Tibial nerve (tissue), 4 donors: ENCODE results near the gene MEF2D.

Source experiments
- CTCF ChIP-seq, 5 experiments: fragments of 200-600 bp in 3 of 5; fragments of 450-650 bp in 2 of 5; sonication (generic) in 3 of 5; IDR thresholded peaks; one replicate each; pipeline ENCODE4 v1.5.1; 2016 to 2019; ENCODE audit warnings: antibody characterized with exemption in 5 of 5, mild to moderate bottlenecking in 3 of 5, moderate library complexity in 2 of 5
- EP300 ChIP-seq, 2 donors: sonication (generic); formaldehyde crosslinking; IDR thresholded peaks; one replicate each; pipeline ENCODE4 v1.6.1; 2017; ENCODE audit warnings: antibody characterized with exemption in 2 of 2, mild to moderate bottlenecking in 1 of 2
- POLR2A ChIP-seq, 2 donors: fragments of 450-650 bp; IDR thresholded peaks; one replicate each; pipeline ENCODE4 v1.6.1; 2017; ENCODE audit warnings: antibody characterized with exemption in 2 of 2, mild to moderate bottlenecking in 2 of 2, moderate library complexity in 2 of 2

- TF ChIP-seq EP300 (IDR thresholded peaks at IDR 0.05) (no peak), CTCF (IDR thresholded peaks at IDR 0.05) (no peak), POLR2A (IDR thresholded peaks at IDR 0.05) (no peak)
These were observed 39.3 kb upstream of the MEF2D start for GRCh38 chr1:156539818-156540355.
